Measurements from ENCODE around the gene MED12L.

The MED12L gene

GRCh38 chr3:151404316-151404715 is 318.9 kb downstream of the MED12L start:
- TF ChIP-seq REST (IDR thresholded peaks at IDR 0.05; ENCODE audit: insufficient read depth in 1 of 2, low read depth in 2 of 2, low read length in 2 of 2) (no peak), POLR2AphosphoS5 (IDR thresholded peaks at IDR 0.05; ENCODE audit: low read depth, low read length) (no peak), SIN3A (IDR thresholded peaks at IDR 0.05; ENCODE audit: borderline replicate concordance, insufficient read depth, low read length) (no peak), TAF1 (IDR thresholded peaks at IDR 0.05; ENCODE audit: borderline replicate concordance, insufficient read depth, low read length) (no peak), FOXP2 (optimal IDR thresholded peaks at IDR 0.05; ENCODE audit: borderline replicate concordance, extremely low read depth, extremely low read length, insufficient read depth) (no peak)

DNA sequence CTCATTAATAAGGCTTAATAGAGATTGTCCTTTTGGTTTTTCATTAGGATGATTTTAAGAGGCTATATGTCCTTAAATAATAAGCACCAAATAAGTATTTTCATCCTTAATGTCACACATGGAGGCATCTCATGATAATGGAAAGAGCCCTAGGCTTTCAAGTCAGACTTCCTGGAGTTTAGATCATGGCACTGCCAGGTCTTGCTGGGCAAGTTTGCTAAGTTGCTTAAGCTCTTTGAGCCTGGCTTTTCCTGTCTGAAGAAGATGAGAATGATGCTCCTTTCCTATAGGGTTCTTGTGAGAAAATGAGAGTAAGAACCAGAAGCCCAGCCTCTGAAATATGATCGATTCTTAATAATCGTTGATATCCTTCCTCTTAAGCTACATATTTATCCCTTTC is 322.5 kb downstream of the MED12L start:
- no peak for TF ChIP-seq SIN3A (IDR thresholded peaks at IDR 0.05; ENCODE audit: borderline replicate concordance, insufficient read depth, low read length)
- TF ChIP-seq FOXP2 (optimal IDR thresholded peaks at IDR 0.05; ENCODE audit: borderline replicate concordance, extremely low read depth, extremely low read length, insufficient read depth): no peak
- no peak for TF ChIP-seq POLR2AphosphoS5 (IDR thresholded peaks at IDR 0.05; ENCODE audit: low read depth, low read length)
- no peak for TF ChIP-seq REST (IDR thresholded peaks at IDR 0.05; ENCODE audit: insufficient read depth in 1 of 2, low read depth in 2 of 2, low read length in 2 of 2)
- no peak for TF ChIP-seq TAF1 (IDR thresholded peaks at IDR 0.05; ENCODE audit: borderline replicate concordance, insufficient read depth, low read length)

DNA sequence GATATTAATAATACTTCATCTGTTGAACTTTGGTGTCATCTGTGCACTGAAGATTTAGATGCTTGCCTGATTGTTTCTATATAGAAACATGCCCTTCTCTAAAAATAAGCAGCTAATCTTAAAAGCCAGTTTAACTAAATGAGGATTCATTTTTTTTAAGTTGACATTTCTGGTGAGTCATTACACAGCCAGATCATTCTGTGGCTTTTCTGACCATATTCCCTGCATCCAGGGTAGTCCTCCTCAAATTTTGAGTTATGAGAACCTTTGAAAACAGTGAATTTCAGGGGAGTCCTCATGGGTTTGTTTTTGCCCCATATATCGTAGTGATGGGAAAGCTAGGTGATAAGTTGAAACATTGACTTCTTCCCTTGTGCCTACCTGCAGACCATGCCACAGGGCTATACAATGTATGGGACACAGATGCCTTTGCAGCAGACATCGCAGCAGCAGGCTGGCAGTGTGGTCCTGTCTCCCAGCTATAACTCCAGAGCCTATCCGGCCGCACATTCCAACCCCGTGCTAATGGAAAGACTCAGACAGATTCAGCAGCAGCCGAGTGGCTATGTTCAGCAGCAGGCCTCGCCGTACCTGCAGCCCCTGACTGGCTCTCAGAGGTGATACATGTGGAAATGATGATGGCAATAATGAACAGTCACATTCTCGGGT is 325.6 kb downstream of the MED12L start:
- no peak for TF ChIP-seq REST (IDR thresholded peaks at IDR 0.05; ENCODE audit: insufficient read depth in 1 of 2, low read depth in 2 of 2, low read length in 2 of 2)
- TF ChIP-seq TAF1 (IDR thresholded peaks at IDR 0.05; ENCODE audit: borderline replicate concordance, insufficient read depth, low read length): no peak
- TF ChIP-seq SIN3A (IDR thresholded peaks at IDR 0.05; ENCODE audit: borderline replicate concordance, insufficient read depth, low read length): no peak
- no peak for TF ChIP-seq FOXP2 (optimal IDR thresholded peaks at IDR 0.05; ENCODE audit: borderline replicate concordance, extremely low read depth, extremely low read length, insufficient read depth)
- no peak for TF ChIP-seq POLR2AphosphoS5 (IDR thresholded peaks at IDR 0.05; ENCODE audit: low read depth, low read length)

DNA sequence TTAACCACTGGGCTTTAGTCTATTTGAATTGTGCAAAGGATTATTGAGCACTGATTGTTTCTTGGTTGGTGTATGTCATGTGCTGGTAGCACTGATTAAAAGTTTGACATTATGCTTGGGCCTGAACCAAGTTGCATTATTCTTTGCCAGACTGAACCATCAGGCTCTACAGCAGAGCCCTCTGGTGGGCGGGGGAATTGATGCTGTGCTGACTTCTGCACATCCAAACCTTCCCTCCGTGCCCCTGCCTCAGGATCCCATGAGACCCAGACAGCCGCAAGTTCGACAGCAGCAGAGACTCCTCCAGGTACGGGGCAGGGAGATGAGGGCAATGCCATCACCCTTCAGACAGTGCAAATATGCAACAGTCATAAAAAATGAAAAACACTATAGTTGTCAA is 327.5 kb downstream of the MED12L start:
- no peak for TF ChIP-seq FOXP2 (optimal IDR thresholded peaks at IDR 0.05; ENCODE audit: borderline replicate concordance, extremely low read depth, extremely low read length, insufficient read depth)
- TF ChIP-seq REST (IDR thresholded peaks at IDR 0.05; ENCODE audit: insufficient read depth in 1 of 2, low read depth in 2 of 2, low read length in 2 of 2): no peak
- no peak for TF ChIP-seq TAF1 (IDR thresholded peaks at IDR 0.05; ENCODE audit: borderline replicate concordance, insufficient read depth, low read length)
- no peak for TF ChIP-seq POLR2AphosphoS5 (IDR thresholded peaks at IDR 0.05; ENCODE audit: low read depth, low read length)
- TF ChIP-seq SIN3A (IDR thresholded peaks at IDR 0.05; ENCODE audit: borderline replicate concordance, insufficient read depth, low read length): no peak
